ENCODE data around the gene RRBP1. TPM values are rescaled to one million over a fixed set of nuclear protein-coding genes. Genes with fewer than 3 reads are reported as not detected.
A peak's percentile ranks its signal among the peaks of the same experiment; 100 is the strongest.

Gene RRBP1
- total and polyA plus RNA-seq, 4 donors = 106 to 208 (median 127) TPM

GRCh38 chr20:17609811-17610377 lies 72.1 kb downstream of the RRBP1 start:
- ATAC-seq (ENCODE audit: insufficient read depth, low FRiP score) (no peak), DNase-seq (no peak)
- Histone ChIP-seq H3K4me3 (no peak overlapping the region), H3K9ac (ENCODE audit: insufficient read depth in 1 of 2, low read length in 2 of 2) (no peak overlapping the region), H3K27ac (ENCODE audit: low read depth in 1 of 2, low read length in 1 of 2) (peak overlapping the region in 1 of 2 donors; percentile 64), H3K36me3 (ENCODE audit: control insufficient read depth in 4 of 4, insufficient read depth in 4 of 4, low read length in 4 of 4) (peaks cover 16 to 23% (median 20%) of the 10 kb centered on the region in 4 donors), H3K27me3 (ENCODE audit: control insufficient read depth in 3 of 3, insufficient read depth in 3 of 3, low read length in 2 of 3) (no peaks in the 10 kb centered on the region), H3K9me3 (ENCODE audit: control insufficient read depth in 4 of 4, insufficient read depth in 3 of 4, low read length in 3 of 4) (no peaks in the 10 kb centered on the region), H3K4me1 (ENCODE audit: control insufficient read depth in 5 of 5, insufficient read depth in 5 of 5, low read length in 5 of 5) (peaks cover 0 to 20% (median 5%) of the 10 kb centered on the region in 5 donors)
- TF ChIP-seq CTCF (IDR thresholded peaks at IDR 0.05; ENCODE audit: control extremely low read depth, extremely low read depth) = no peak
- 67 to 70% methylated on average over 8 of the region's 8 CpGs for WGBS, 2 donors

- Histone ChIP-seq H3K9me3 (ENCODE audit: control insufficient read depth in 4 of 4, insufficient read depth in 3 of 4, low read length in 3 of 4) (no peaks in the 10 kb centered on the region), H3K9ac (ENCODE audit: insufficient read depth in 1 of 2, low read length in 2 of 2) (no peak overlapping the region), H3K36me3 (ENCODE audit: control insufficient read depth in 4 of 4, insufficient read depth in 4 of 4, low read length in 4 of 4) (peaks cover 14 to 23% (median 17%) of the 10 kb centered on the region in 4 donors), H3K4me1 (ENCODE audit: control insufficient read depth in 5 of 5, insufficient read depth in 5 of 5, low read length in 5 of 5) (peaks cover 0 to 16% (median 0%) of the 10 kb centered on the region in 5 donors), H3K27me3 (ENCODE audit: control insufficient read depth in 3 of 3, insufficient read depth in 3 of 3, low read length in 2 of 3) (no peaks in the 10 kb centered on the region), H3K27ac (ENCODE audit: low read depth in 1 of 2, low read length in 1 of 2) (peak overlapping the region in 1 of 2 donors; percentile 10), H3K4me3 (no peak overlapping the region)
- TF ChIP-seq CTCF (IDR thresholded peaks at IDR 0.05; ENCODE audit: control extremely low read depth, extremely low read depth) = no peak
- no peak for ATAC-seq (ENCODE audit: insufficient read depth, low FRiP score)
- no peak for DNase-seq
- 87 to 90% methylated on average over 3 of the region's 3 CpGs for WGBS, 2 donors
Observed at GRCh38 chr20:17608701-17609497, 73.1 kb downstream of the RRBP1 start.

- Histone ChIP-seq H3K4me3 (no peak overlapping the region), H3K9me3 (ENCODE audit: control insufficient read depth in 4 of 4, insufficient read depth in 3 of 4, low read length in 3 of 4) (no peaks in the 10 kb centered on the region), H3K4me1 (ENCODE audit: control insufficient read depth in 5 of 5, insufficient read depth in 5 of 5, low read length in 5 of 5) (peaks cover 0 to 7% (median 0%) of the 10 kb centered on the region in 5 donors), H3K27ac (ENCODE audit: low read depth in 1 of 2, low read length in 1 of 2) (no peak overlapping the region), H3K9ac (ENCODE audit: insufficient read depth in 1 of 2, low read length in 2 of 2) (no peak overlapping the region), H3K36me3 (ENCODE audit: control insufficient read depth in 4 of 4, insufficient read depth in 4 of 4, low read length in 4 of 4) (peaks cover 18 to 37% (median 32%) of the 10 kb centered on the region in 4 donors), H3K27me3 (ENCODE audit: control insufficient read depth in 3 of 3, insufficient read depth in 3 of 3, low read length in 2 of 3) (no peaks in the 10 kb centered on the region)
- TF ChIP-seq CTCF (IDR thresholded peaks at IDR 0.05; ENCODE audit: control extremely low read depth, extremely low read depth) = no peak
- no peak for DNase-seq
- ATAC-seq (ENCODE audit: insufficient read depth, low FRiP score) = no peak
- 60 to 83% methylated on average over 2 of the region's 2 CpGs for WGBS, 2 donors
Observed at GRCh38 chr20:17606001-17606400, 76.0 kb downstream of the RRBP1 start.
